ENCODE measurements around the gene SCLY. TPM values are rescaled to one million over a fixed set of nuclear protein-coding genes. Genes with fewer than 3 reads are reported as not detected.

The SCLY gene
- total and polyA plus RNA-seq, 2 of the 13 experiments (the other 11 are each of a cell fraction or from before 2014, with no cell fraction given), result 27.9 to 38.6 TPM

DNA sequence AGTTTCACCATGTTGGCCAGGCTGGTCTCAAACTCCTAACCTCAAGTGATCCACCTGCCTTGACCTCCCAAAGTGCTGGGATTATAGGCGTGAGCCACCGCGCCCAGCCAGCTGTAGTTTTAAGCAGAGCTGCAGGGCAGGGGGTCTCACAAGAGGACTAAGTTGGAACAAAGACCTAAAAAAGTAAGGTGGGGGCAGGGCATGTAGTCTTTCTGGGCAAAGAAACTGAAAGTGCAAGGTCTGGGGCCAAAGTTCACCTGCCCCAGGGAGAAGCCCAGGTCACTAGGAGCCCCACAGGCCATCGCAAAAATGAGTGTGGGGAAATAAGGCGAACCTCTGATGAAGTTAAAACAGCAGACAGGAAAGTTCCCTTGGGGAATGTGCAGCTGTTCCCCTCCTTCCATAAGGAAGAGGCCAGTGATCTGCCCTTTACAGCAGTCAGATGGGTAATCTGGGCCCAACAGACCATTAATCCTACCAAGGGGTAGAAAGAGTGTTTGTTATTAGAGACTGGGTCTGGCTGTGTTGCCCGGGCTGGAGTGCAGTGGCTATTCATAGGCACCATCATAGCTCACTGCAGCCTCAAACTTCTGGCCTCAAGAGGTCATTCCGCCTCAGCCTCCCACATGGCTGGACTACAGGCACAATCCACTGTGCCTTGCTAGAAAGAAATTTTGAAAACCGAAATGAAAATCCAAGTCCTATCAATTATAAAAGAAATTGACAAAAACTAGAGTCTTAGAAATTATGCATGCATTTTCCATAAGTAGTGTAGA lies 2.8 kb downstream of the SCLY start (continued):
- TF ChIP-seq, protein P1, sequence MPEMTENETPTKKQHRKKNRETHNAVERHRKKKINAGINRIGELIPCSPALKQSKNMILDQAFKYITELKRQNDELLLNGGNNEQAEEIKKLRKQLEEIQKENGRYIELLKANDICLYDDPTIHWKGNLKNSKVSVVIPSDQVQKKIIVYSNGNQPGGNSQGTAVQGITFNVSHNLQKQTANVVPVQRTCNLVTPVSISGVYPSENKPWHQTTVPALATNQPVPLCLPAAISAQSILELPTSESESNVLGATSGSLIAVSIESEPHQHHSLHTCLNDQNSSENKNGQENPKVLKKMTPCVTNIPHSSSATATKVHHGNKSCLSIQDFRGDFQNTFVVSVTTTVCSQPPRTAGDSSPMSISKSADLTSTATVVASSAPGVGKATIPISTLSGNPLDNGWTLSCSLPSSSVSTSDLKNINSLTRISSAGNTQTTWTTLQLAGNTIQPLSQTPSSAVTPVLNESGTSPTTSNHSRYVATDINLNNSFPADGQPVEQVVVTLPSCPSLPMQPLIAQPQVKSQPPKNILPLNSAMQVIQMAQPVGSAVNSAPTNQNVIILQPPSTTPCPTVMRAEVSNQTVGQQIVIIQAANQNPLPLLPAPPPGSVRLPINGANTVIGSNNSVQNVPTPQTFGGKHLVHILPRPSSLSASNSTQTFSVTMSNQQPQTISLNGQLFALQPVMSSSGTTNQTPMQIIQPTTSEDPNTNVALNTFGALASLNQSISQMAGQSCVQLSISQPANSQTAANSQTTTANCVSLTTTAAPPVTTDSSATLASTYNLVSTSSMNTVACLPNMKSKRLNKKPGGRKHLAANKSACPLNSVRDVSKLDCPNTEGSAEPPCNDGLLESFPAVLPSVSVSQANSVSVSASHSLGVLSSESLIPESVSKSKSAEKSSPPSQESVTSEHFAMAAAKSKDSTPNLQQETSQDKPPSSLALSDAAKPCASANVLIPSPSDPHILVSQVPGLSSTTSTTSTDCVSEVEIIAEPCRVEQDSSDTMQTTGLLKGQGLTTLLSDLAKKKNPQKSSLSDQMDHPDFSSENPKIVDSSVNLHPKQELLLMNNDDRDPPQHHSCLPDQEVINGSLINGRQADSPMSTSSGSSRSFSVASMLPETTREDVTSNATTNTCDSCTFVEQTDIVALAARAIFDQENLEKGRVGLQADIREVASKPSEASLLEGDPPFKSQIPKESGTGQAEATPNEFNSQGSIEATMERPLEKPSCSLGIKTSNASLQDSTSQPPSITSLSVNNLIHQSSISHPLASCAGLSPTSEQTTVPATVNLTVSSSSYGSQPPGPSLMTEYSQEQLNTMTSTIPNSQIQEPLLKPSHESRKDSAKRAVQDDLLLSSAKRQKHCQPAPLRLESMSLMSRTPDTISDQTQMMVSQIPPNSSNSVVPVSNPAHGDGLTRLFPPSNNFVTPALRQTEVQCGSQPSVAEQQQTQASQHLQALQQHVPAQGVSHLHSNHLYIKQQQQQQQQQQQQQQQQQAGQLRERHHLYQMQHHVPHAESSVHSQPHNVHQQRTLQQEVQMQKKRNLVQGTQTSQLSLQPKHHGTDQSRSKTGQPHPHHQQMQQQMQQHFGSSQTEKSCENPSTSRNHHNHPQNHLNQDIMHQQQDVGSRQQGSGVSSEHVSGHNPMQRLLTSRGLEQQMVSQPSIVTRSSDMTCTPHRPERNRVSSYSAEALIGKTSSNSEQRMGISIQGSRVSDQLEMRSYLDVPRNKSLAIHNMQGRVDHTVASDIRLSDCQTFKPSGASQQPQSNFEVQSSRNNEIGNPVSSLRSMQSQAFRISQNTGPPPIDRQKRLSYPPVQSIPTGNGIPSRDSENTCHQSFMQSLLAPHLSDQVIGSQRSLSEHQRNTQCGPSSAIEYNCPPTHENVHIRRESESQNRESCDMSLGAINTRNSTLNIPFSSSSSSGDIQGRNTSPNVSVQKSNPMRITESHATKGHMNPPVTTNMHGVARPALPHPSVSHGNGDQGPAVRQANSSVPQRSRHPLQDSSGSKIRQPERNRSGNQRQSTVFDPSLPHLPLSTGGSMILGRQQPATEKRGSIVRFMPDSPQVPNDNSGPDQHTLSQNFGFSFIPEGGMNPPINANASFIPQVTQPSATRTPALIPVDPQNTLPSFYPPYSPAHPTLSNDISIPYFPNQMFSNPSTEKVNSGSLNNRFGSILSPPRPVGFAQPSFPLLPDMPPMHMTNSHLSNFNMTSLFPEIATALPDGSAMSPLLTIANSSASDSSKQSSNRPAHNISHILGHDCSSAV (CRISPR knock-in tag; IDR thresholded peaks at IDR 0.05; ENCODE audit: borderline replicate concordance), result no peak
- TF ChIP-seq, protein P2, sequence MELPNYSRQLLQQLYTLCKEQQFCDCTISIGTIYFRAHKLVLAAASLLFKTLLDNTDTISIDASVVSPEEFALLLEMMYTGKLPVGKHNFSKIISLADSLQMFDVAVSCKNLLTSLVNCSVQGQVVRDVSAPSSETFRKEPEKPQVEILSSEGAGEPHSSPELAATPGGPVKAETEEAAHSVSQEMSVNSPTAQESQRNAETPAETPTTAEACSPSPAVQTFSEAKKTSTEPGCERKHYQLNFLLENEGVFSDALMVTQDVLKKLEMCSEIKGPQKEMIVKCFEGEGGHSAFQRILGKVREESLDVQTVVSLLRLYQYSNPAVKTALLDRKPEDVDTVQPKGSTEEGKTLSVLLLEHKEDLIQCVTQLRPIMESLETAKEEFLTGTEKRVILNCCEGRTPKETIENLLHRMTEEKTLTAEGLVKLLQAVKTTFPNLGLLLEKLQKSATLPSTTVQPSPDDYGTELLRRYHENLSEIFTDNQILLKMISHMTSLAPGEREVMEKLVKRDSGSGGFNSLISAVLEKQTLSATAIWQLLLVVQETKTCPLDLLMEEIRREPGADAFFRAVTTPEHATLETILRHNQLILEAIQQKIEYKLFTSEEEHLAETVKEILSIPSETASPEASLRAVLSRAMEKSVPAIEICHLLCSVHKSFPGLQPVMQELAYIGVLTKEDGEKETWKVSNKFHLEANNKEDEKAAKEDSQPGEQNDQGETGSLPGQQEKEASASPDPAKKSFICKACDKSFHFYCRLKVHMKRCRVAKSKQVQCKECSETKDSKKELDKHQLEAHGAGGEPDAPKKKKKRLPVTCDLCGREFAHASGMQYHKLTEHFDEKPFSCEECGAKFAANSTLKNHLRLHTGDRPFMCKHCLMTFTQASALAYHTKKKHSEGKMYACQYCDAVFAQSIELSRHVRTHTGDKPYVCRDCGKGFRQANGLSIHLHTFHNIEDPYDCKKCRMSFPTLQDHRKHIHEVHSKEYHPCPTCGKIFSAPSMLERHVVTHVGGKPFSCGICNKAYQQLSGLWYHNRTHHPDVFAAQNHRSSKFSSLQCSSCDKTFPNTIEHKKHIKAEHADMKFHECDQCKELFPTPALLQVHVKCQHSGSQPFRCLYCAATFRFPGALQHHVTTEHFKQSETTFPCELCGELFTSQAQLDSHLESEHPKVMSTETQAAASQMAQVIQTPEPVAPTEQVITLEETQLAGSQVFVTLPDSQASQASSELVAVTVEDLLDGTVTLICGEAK (IDR thresholded peaks at IDR 0.05), result no peak
- TF ChIP-seq, protein P2 (CRISPR knock-in tag; IDR thresholded peaks at IDR 0.05), result peak; percentile 57; the same call in 1 of the 2 replicates
- TF ChIP-seq ZBTB7B (CRISPR knock-in tag; IDR thresholded peaks at IDR 0.05), result peak; percentile 68; the same call in 1 of the 2 replicates
- TF ChIP-seq, protein P3, sequence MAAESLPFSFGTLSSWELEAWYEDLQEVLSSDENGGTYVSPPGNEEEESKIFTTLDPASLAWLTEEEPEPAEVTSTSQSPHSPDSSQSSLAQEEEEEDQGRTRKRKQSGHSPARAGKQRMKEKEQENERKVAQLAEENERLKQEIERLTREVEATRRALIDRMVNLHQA (CRISPR knock-in tag; IDR thresholded peaks at IDR 0.05), result no peak
- peak; percentile 72 to 78 for TF ChIP-seq NR2F1 (CRISPR knock-in tag; IDR thresholded peaks at IDR 0.05)
